Measurements from ENCODE around the gene MORN1.

Gene MORN1

GRCh38 chr1:2275796-2276536 lies 115.4 kb downstream of the MORN1 start:
- DNase-seq (ENCODE audit: low read depth in 2 of 2), result no peak

- no peak for DNase-seq (ENCODE audit: low read depth in 2 of 2)
Observed at GRCh38 chr1:2274929-2275475, 116.4 kb downstream of the MORN1 start.

- DNase-seq (ENCODE audit: low read depth in 2 of 2), result no peak
Observed at GRCh38 chr1:2274231-2274928, 117.0 kb downstream of the MORN1 start.

- DNase-seq (ENCODE audit: low read depth in 2 of 2), result no peak
Observed at GRCh38 chr1:2273401-2274090, 117.8 kb downstream of the MORN1 start.

GRCh38 chr1:2272686-2273400 lies 118.5 kb downstream of the MORN1 start:
- DNase-seq (ENCODE audit: low read depth in 2 of 2), result no peak

- DNase-seq (ENCODE audit: low read depth in 2 of 2), result no peak
Observed at GRCh38 chr1:2271841-2272655, 119.3 kb downstream of the MORN1 start.
